ENCODE results near the gene NUP50. TPM values are rescaled to one million over a fixed set of nuclear protein-coding genes. Genes with fewer than 3 reads are reported as not detected.
"Not testable (repeated sequence)": the region's sequence is repeated elsewhere in the genome, so short reads cannot be mapped to it uniquely, and the experiment has no call there.

The NUP50 gene
- total RNA-seq, 1 experiment from 2014 or later, result 128 TPM

- TF ChIP-seq, protein P1, sequence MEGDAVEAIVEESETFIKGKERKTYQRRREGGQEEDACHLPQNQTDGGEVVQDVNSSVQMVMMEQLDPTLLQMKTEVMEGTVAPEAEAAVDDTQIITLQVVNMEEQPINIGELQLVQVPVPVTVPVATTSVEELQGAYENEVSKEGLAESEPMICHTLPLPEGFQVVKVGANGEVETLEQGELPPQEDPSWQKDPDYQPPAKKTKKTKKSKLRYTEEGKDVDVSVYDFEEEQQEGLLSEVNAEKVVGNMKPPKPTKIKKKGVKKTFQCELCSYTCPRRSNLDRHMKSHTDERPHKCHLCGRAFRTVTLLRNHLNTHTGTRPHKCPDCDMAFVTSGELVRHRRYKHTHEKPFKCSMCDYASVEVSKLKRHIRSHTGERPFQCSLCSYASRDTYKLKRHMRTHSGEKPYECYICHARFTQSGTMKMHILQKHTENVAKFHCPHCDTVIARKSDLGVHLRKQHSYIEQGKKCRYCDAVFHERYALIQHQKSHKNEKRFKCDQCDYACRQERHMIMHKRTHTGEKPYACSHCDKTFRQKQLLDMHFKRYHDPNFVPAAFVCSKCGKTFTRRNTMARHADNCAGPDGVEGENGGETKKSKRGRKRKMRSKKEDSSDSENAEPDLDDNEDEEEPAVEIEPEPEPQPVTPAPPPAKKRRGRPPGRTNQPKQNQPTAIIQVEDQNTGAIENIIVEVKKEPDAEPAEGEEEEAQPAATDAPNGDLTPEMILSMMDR (IDR thresholded peaks at IDR 0.05; ENCODE audit: insufficient read depth in 1 of 2, low read depth in 1 of 2, low read length in 1 of 2, severe bottlenecking in 1 of 2, unreplicated experiment in 1 of 2), result no peak
- POLR2A ChIA-PET, result no interaction called here
- intact Hi-C loops (cut with micrococcal nuclease; ENCODE audit: unreplicated experiment), result no loop called here
These were observed 24.2 kb downstream of the NUP50 start for GRCh38 chr22:45187891-45188290.

DNA sequence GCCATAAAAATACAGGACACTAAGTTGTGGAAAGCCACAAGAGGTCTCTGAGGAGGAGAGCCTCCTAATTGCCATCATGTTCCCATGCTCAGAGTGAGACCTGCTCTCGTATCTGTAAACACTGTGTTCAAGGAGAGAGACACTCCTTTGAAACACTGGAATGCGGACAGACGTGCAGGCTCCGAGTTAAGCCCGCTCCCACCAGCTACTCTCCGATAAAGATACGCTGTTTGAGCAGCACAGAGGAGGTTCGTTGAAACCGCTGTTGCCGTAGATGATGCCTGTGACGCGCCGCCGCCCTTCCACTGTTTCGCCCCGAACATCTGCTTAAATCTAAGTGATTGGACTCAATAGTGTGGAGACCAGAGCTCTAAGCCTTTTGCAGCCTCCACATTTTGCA is 25.1 kb downstream of the NUP50 start:
- CTCF ChIA-PET, result interaction anchor here (1.2 kb wide), 1 partner anchor 58 kb away, joined by 3 read pairs; no protein-coding TSS in a partner anchor
- intact Hi-C loops (cut with micrococcal nuclease; ENCODE audit: unreplicated experiment), result no loop called here
- H3K27me3 ChIP-seq (replicated peaks; ENCODE audit: control insufficient read depth, insufficient read depth, low read length), result no peaks in the 10 kb centered on the region

More at GRCh38 chr22:45187891-45188290, 24.2 kb downstream of the NUP50 start:
- Mint-ChIP-seq H3K4me3 (ENCODE audit: unreplicated experiment) (no peak overlapping the region), H3K36me3 (ENCODE audit: insufficient read depth, unreplicated experiment) (peaks cover 59% of the 10 kb centered on the region), H3K9me3 (ENCODE audit: unreplicated experiment) (no peaks in the 10 kb centered on the region), H3K4me1 (ENCODE audit: low read depth, unreplicated experiment) (peaks cover 15% of the 10 kb centered on the region), H3K27ac (ENCODE audit: unreplicated experiment) (no peak overlapping the region), H3K27me3 (ENCODE audit: insufficient read depth, unreplicated experiment) (no peaks in the 10 kb centered on the region)
- H3K36me3 ChIP-seq (ENCODE audit: control insufficient read depth, insufficient read depth, low read length), result peaks cover 2% of the 10 kb centered on the region; the same call in 1 of the 2 replicates
- DNase-seq, result no peak
- BruUV-seq (replicated peaks), result no TSS peak
- H3K4me3 ChIP-seq (ENCODE audit: low read depth, low read length), result no peak overlapping the region
- peaks cover 4% of the 10 kb centered on the region for H3K4me1 ChIP-seq
- H3K27me3 ChIP-seq (replicated peaks; ENCODE audit: control insufficient read depth, insufficient read depth, low read length), result no peaks in the 10 kb centered on the region
- CTCF ChIA-PET, result no interaction called here
- no peaks in the 10 kb centered on the region for H3K9me3 ChIP-seq

DNA sequence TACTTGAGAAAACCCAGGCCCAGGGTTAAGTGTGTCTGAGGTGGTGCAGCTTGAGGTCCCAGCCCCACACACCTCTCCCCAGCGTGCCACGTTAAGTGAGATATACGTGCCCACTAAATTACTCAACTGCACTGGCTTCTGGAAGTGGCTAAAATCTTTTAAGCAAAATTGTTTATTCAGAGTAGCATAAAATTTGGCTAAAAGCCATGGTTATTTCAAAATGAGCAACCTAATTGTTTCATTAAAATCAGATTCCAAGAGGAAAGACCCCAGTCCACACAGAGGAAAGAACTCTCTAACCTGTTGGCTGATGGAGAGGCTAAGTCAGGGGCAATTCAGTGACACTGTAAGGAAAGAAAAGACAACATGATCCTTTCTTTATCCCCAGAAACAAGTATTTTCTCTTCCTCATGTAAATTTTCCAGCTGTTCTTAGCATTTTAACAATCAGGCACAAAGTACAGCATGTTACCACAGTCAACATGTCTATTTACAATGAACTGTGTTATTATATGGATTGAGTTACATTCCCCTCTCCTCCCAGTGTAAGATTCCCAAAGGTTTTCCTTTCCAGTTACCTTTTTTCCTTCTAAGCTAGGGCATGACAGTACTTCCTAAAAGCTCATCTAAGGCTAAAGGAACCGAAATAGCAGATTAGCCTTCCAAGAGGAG is 26.6 kb downstream of the NUP50 start:
- Histone ChIP-seq H3K9me3 (no peaks in the 10 kb centered on the region), H3K4me1 (peaks cover 12% of the 10 kb centered on the region), H3K27me3 (replicated peaks; ENCODE audit: control insufficient read depth, insufficient read depth, low read length) (no peaks in the 10 kb centered on the region), H3K36me3 (ENCODE audit: control insufficient read depth, insufficient read depth, low read length) (no peaks in the 10 kb centered on the region), H3K4me3 (ENCODE audit: low read depth, low read length) (no peak overlapping the region)
- Mint-ChIP-seq H3K27ac (ENCODE audit: unreplicated experiment) (no peak overlapping the region), H3K4me1 (ENCODE audit: low read depth, unreplicated experiment) (peaks cover 18% of the 10 kb centered on the region), H3K9me3 (ENCODE audit: unreplicated experiment) (no peaks in the 10 kb centered on the region), H3K4me3 (ENCODE audit: unreplicated experiment) (no peak overlapping the region), H3K36me3 (ENCODE audit: insufficient read depth, unreplicated experiment) (peaks cover 35% of the 10 kb centered on the region), H3K27me3 (ENCODE audit: insufficient read depth, unreplicated experiment) (no peaks in the 10 kb centered on the region)
- intact Hi-C loops (cut with micrococcal nuclease; ENCODE audit: unreplicated experiment), result loop anchor here (10.0 kb wide), 1 partner anchor 86 kb away; no protein-coding TSS in a partner anchor
- DNase-seq, result no peak
- POLR2A ChIA-PET, result no interaction called here
- no TSS peak for BruUV-seq (replicated peaks)
- CTCF ChIA-PET, result no interaction called here
- TF ChIP-seq, protein P1 (IDR thresholded peaks at IDR 0.05; ENCODE audit: insufficient read depth in 1 of 2, low read depth in 1 of 2, low read length in 1 of 2, severe bottlenecking in 1 of 2, unreplicated experiment in 1 of 2), result no peak

More for the DNA sequence above, 25.1 kb downstream of the NUP50 start:
- peaks cover 50% of the 10 kb centered on the region for H3K36me3 Mint-ChIP-seq (ENCODE audit: insufficient read depth, unreplicated experiment)
- no TSS peak for BruUV-seq (replicated peaks)
- no peak overlapping the region for H3K27ac Mint-ChIP-seq (ENCODE audit: unreplicated experiment)
- no peaks in the 10 kb centered on the region for H3K9me3 Mint-ChIP-seq (ENCODE audit: unreplicated experiment)
- no peaks in the 10 kb centered on the region for H3K27me3 Mint-ChIP-seq (ENCODE audit: insufficient read depth, unreplicated experiment)
- POLR2A ChIA-PET, result no interaction called here
- peaks cover 1% of the 10 kb centered on the region; the same call in 1 of the 2 replicates for H3K36me3 ChIP-seq (ENCODE audit: control insufficient read depth, insufficient read depth, low read length)
- DNase-seq, result no peak
- no peaks in the 10 kb centered on the region for H3K9me3 ChIP-seq
- peaks cover 12% of the 10 kb centered on the region for H3K4me1 ChIP-seq
- H3K4me3 Mint-ChIP-seq (ENCODE audit: unreplicated experiment), result no peak overlapping the region
- no peak overlapping the region for H3K4me3 ChIP-seq (ENCODE audit: low read depth, low read length)
- TF ChIP-seq, protein P1 (IDR thresholded peaks at IDR 0.05; ENCODE audit: insufficient read depth in 1 of 2, low read depth in 1 of 2, low read length in 1 of 2, severe bottlenecking in 1 of 2, unreplicated experiment in 1 of 2), result no peak
- peaks cover 18% of the 10 kb centered on the region for H3K4me1 Mint-ChIP-seq (ENCODE audit: low read depth, unreplicated experiment)

GRCh38 chr22:45191746-45192145 is 28.0 kb downstream of the NUP50 start:
- BruUV-seq (replicated peaks); H3K27me3 Mint-ChIP-seq (ENCODE audit: insufficient read depth, unreplicated experiment); H3K4me3 ChIP-seq (ENCODE audit: low read depth, low read length); CTCF ChIA-PET; H3K9me3 Mint-ChIP-seq (ENCODE audit: unreplicated experiment); H3K27me3 ChIP-seq (replicated peaks; ENCODE audit: control insufficient read depth, insufficient read depth, low read length); DNase-seq; H3K4me3 Mint-ChIP-seq (ENCODE audit: unreplicated experiment); POLR2A ChIA-PET; H3K9me3 ChIP-seq; H3K36me3 ChIP-seq (ENCODE audit: control insufficient read depth, insufficient read depth, low read length); H3K27ac Mint-ChIP-seq (ENCODE audit: unreplicated experiment): not testable (repeated sequence)
- Mint-ChIP-seq H3K36me3 (ENCODE audit: insufficient read depth, unreplicated experiment) (peaks cover 25% of the 10 kb centered on the region), H3K4me1 (ENCODE audit: low read depth, unreplicated experiment) (peaks cover 18% of the 10 kb centered on the region)
- intact Hi-C loops (cut with micrococcal nuclease; ENCODE audit: unreplicated experiment), result loop anchor here (10.0 kb wide), 1 partner anchor 87 kb away; no protein-coding TSS in a partner anchor
- H3K4me1 ChIP-seq, result peaks cover 12% of the 10 kb centered on the region

Data from Caco-2 (cell line).